ENCODE results near the gene ZNF518B.

ZNF518B gene

GRCh38 chr4:10495651-10496050, 38.4 kb upstream of the ZNF518B start:
- TF ChIP-seq CTCF (IDR thresholded peaks at IDR 0.05; ENCODE audit: low read depth, low read length): no peak
- DNase-seq (ENCODE audit: low read depth in 2 of 2): no peak

GRCh38 chr4:10492464-10492863, 35.2 kb upstream of the ZNF518B start:
- DNase-seq (ENCODE audit: low read depth in 2 of 2): no peak
- TF ChIP-seq CTCF (IDR thresholded peaks at IDR 0.05; ENCODE audit: low read depth, low read length): no peak
- H3K4me3 ChIP-seq (replicated peaks in 1 of 2; ENCODE audit: low read depth in 2 of 2, low read length in 2 of 2): no peak overlapping the region

More at GRCh38 chr4:10495651-10496050, 38.4 kb upstream of the ZNF518B start:
- H3K4me3 ChIP-seq (replicated peaks in 1 of 2; ENCODE audit: low read depth in 2 of 2, low read length in 2 of 2): no peak overlapping the region

- no peak for TF ChIP-seq CTCF (IDR thresholded peaks at IDR 0.05; ENCODE audit: low read depth, low read length)
- H3K4me3 ChIP-seq (replicated peaks in 1 of 2; ENCODE audit: low read depth in 2 of 2, low read length in 2 of 2): no peak overlapping the region
Observed at GRCh38 chr4:10491401-10491800, 34.2 kb upstream of the ZNF518B start.

GRCh38 chr4:10490996-10491395, 33.8 kb upstream of the ZNF518B start:
- no peak overlapping the region for H3K4me3 ChIP-seq (replicated peaks in 1 of 2; ENCODE audit: low read depth in 2 of 2, low read length in 2 of 2)
- no peak for TF ChIP-seq CTCF (IDR thresholded peaks at IDR 0.05; ENCODE audit: low read depth, low read length)
- no peak for DNase-seq (ENCODE audit: low read depth in 2 of 2)

More at GRCh38 chr4:10491401-10491800, 34.2 kb upstream of the ZNF518B start:
- no peak for DNase-seq (ENCODE audit: low read depth in 2 of 2)

- DNase-seq (ENCODE audit: low read depth in 2 of 2): no peak
- TF ChIP-seq CTCF (IDR thresholded peaks at IDR 0.05; ENCODE audit: low read depth, low read length): no peak
- H3K4me3 ChIP-seq (replicated peaks in 1 of 2; ENCODE audit: low read depth in 2 of 2, low read length in 2 of 2): no peak overlapping the region
Observed at GRCh38 chr4:10482913-10483312, 25.7 kb upstream of the ZNF518B start.

GRCh38 chr4:10480616-10481015, 23.4 kb upstream of the ZNF518B start:
- no peak for TF ChIP-seq CTCF (IDR thresholded peaks at IDR 0.05; ENCODE audit: low read depth, low read length)
- H3K4me3 ChIP-seq (replicated peaks in 1 of 2; ENCODE audit: low read depth in 2 of 2, low read length in 2 of 2): no peak overlapping the region
- DNase-seq (ENCODE audit: low read depth in 2 of 2): no peak

- H3K4me3 ChIP-seq (replicated peaks in 1 of 2; ENCODE audit: low read depth in 2 of 2, low read length in 2 of 2): no peak overlapping the region
- no peak for TF ChIP-seq CTCF (IDR thresholded peaks at IDR 0.05; ENCODE audit: low read depth, low read length)
- no peak for DNase-seq (ENCODE audit: low read depth in 2 of 2)
Observed at GRCh38 chr4:10478621-10479020, 21.4 kb upstream of the ZNF518B start.
